GM18517 (cell line): ENCODE measurements around the gene SYCP3.
A peak's percentile ranks its signal among the peaks of the same experiment; 100 is the strongest.

Source experiments
- ATAC-seq: cut with Tn5 transposase; IDR thresholded peaks from one replicate; pipeline ENCODE4 v1.9.1; 2021; ENCODE audit warnings: mild to moderate bottlenecking, moderate library complexity; ENCODE audit not compliant: unreplicated experiment

SYCP3 gene

GRCh38 chr12:101738920-101739665 is at the start of gene SYCP3:
SYCP3 (minus strand) TSS chr12:101739462; CDS start chr12:101737935, 1,527 bp downstream.
- no peak for ATAC-seq

GRCh38 chr12:101785671-101786070 is 46.4 kb upstream of the SYCP3 start:
- ATAC-seq: no peak

GRCh38 chr12:101784376-101784775 is 45.1 kb upstream of the SYCP3 start:
- ATAC-seq: no peak

GRCh38 chr12:101783838-101784237 is 44.6 kb upstream of the SYCP3 start:
- ATAC-seq: no peak

- ATAC-seq: no peak
These were observed 43.9 kb upstream of the SYCP3 start for GRCh38 chr12:101783150-101783549.

- ATAC-seq: no peak
These were observed 43.0 kb upstream of the SYCP3 start for GRCh38 chr12:101782273-101782731.

GRCh38 chr12:101781834-101782233 is 42.6 kb upstream of the SYCP3 start:
- ATAC-seq: no peak

- ATAC-seq: no peak
These were observed 41.3 kb upstream of the SYCP3 start for GRCh38 chr12:101780599-101780998.

- ATAC-seq: no peak
These were observed 40.4 kb upstream of the SYCP3 start for GRCh38 chr12:101779626-101780025.

- ATAC-seq: no peak
These were observed 39.9 kb upstream of the SYCP3 start for GRCh38 chr12:101779200-101779599.

- no peak for ATAC-seq
These were observed 38.7 kb upstream of the SYCP3 start for GRCh38 chr12:101777978-101778377.

GRCh38 chr12:101777485-101777884 is 38.2 kb upstream of the SYCP3 start:
- ATAC-seq: no peak

- no peak for ATAC-seq
These were observed 36.6 kb upstream of the SYCP3 start for GRCh38 chr12:101775816-101776215.

- peak; percentile 88 for ATAC-seq
These were observed 34.4 kb upstream of the SYCP3 start for GRCh38 chr12:101773650-101774162.

- no peak for ATAC-seq
These were observed 32.9 kb upstream of the SYCP3 start for GRCh38 chr12:101772012-101772775.

- no peak for ATAC-seq
These were observed 30.6 kb upstream of the SYCP3 start for GRCh38 chr12:101769865-101770264.

- no peak for ATAC-seq
These were observed 29.5 kb upstream of the SYCP3 start for GRCh38 chr12:101768781-101769180.

- no peak for ATAC-seq
These were observed 28.3 kb upstream of the SYCP3 start for GRCh38 chr12:101767537-101767936.

- ATAC-seq: no peak
These were observed 25.0 kb upstream of the SYCP3 start for GRCh38 chr12:101764051-101764792.

- ATAC-seq: no peak
These were observed 24.1 kb upstream of the SYCP3 start for GRCh38 chr12:101763246-101763931.

GRCh38 chr12:101761781-101762180 is 22.5 kb upstream of the SYCP3 start:
- no peak for ATAC-seq
